Spinal cord (tissue), 10 donors: ENCODE measurements around the gene ARHGDIG. TPM values are rescaled to one million over a fixed set of nuclear protein-coding genes. Genes with fewer than 3 reads are reported as not detected.
"Not testable (repeated sequence)": the region's sequence is repeated elsewhere in the genome, so short reads cannot be mapped to it uniquely, and the experiment has no call there.

Experiments used
- DNase-seq, 6 donors: peaks; one replicate each; pipeline versions ENCODE4 v3.0.0 to v3.0.0-alpha.2; 2013 to 2015; ENCODE audit warnings: low spot score in 6 of 6, low read depth in 4 of 6
- H3K27ac ChIP-seq: one replicate; pipeline ENCODE4 v1.5.1; 2013; ENCODE audit warnings: low read depth, low read length, control low read depth
- H3K27me3 ChIP-seq: one replicate; pipeline ENCODE4 v1.6.1; 2013; ENCODE audit warnings: low read length; ENCODE audit not compliant: control insufficient read depth, insufficient read depth
- H3K36me3 ChIP-seq: one replicate; pipeline ENCODE4 v1.6.1; 2013; ENCODE audit warnings: low read length; ENCODE audit not compliant: control insufficient read depth, insufficient read depth
- H3K4me1 ChIP-seq: one replicate; pipeline ENCODE4 v1.6.1; 2013; ENCODE audit warnings: low read length; ENCODE audit not compliant: control insufficient read depth, insufficient read depth
- H3K4me3 ChIP-seq: one replicate; pipeline ENCODE4 v1.5.1; 2013; ENCODE audit warnings: low read depth, low read length, control low read depth
- H3K9me3 ChIP-seq: one replicate; pipeline ENCODE4 v1.6.1; 2013; ENCODE audit warnings: low read length; ENCODE audit not compliant: control insufficient read depth, insufficient read depth
- WGBS: methylation state at CpG from one replicate; pipeline ENCODE4 v1.1.5; 2013; ENCODE audit warnings: missing lambda C conversion rate; ENCODE audit not compliant: insufficient coverage; 5-methylcytosine and 5-hydroxymethylcytosine counted together
- polyA plus RNA-seq, 2 donors: library from polyadenylated mRNA; unstranded; fragments of 120-200 nt; gene quantifications; one replicate each; pipeline ENCODE4 v1.2.1, GENCODE V29; 2013; ENCODE audit not compliant: insufficient read length in 2 of 2
- total RNA-seq, 2 donors: library from RNA; depleted of rRNA in 1 of 2; stranded (reverse); fragments of 120-200 nt in 1 of 2; fragments of >200 nt in 1 of 2; gene quantifications; one replicate each; pipeline versions ENCODE4 v1.2.3 to v1.2.4, GENCODE V29; 2013 to 2014
- donor health status: healthy.

Gene ARHGDIG
- total and polyA plus RNA-seq, 4 donors = 24.9 to 120 (median 78.4) TPM

DNA sequence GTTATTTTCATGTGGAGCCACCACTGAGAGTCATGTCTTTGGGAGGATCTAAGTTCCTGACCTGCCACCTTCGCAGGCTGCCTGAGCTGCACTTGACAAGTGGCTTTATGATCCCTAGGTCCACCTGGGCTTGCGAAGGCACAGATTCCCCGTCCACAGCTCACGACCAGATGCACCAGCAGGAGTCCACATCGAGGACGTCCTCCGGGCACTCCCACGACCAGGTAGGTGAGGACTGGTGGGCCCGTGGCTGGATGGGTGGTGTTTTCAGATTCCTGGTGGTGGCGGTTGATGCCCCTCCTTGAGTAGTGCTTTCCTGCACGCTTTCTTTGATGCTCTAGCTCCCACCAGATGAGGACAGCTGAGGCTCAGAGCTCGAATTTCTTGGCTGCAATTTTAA, 31.0 kb upstream of the ARHGDIG start:
- Histone ChIP-seq H3K9me3 (no peaks in the 10 kb centered on the region), H3K27ac (no peak overlapping the region), H3K4me3 (no peak overlapping the region), H3K27me3 (no peaks in the 10 kb centered on the region), H3K36me3 (peaks cover 48% of the 10 kb centered on the region), H3K4me1 (no peaks in the 10 kb centered on the region)
- no peak for DNase-seq
- 92% methylated on average over 10 of the region's 12 CpGs for WGBS

DNA sequence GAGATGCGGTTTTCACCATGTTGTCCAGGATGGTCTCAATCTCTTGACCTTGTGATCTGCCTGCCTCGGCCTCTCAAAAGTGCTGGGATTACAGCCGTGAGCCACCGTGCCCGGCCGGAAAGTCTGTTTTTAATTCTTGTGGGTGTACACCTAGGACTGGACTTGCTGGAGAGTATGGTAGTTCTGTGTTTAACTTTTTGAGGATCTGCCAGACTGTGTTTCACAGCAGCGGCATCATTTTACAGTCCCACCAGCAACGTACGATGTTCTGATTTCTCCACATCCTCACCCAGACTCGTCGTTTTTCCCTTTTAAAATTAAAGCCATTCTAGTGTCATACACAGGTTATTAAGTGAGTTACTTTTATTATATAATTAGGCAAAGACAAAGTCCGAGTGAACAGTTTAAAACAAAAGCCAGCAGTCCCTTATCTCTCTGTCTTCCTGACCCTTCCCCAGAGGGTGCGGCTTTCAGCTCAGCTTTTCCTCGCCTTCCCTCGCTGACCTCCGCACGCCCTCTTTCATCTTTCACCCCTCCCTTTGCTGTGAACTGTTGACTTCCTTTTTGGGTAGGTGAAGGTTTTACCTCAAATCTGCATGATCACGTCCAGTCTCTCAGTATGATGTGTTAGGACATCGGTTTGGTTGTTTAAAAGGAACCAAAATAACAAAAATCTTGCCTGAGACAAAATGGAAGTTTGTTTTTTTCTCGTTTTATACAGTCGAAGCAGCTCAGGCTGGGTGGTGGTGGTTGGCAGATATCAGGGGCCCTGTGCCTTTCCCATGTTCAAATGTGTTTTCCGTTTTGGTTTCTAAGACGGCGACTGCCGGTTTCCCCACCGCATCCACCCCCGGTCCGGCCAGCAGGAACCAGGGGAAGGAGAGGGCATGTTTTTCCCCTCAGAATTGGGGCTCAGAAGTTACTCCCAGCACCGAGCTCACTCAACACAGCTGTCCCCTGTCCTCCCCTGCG, 27.7 kb upstream of the ARHGDIG start:
- Histone ChIP-seq H3K9me3 (no peaks in the 10 kb centered on the region), H3K4me3 (no peak overlapping the region), H3K27ac (no peak overlapping the region), H3K36me3 (peaks cover 65% of the 10 kb centered on the region), H3K27me3 (no peaks in the 10 kb centered on the region), H3K4me1 (no peaks in the 10 kb centered on the region)
- WGBS = 94% methylated on average over 15 of the region's 30 CpGs
- no peak for DNase-seq

DNA sequence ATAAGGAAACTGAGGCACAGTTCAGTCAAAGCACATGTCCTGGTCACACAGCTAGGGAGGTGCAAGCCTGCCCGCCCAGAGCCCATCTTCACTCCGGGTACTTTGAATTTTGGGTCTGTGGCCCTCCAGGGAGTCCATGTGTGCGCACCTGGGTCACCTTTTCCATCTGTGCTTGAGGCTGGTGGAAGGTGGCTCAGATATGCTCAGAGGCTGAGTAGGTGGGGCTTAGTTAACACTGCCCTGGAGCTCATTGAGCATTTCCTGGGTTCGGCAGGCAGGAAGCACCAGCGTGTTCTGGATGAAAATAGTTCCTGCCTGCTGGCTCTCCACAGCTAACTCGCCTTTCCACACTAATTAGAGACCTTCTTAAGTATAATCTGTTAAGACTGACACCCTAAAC, 26.6 kb upstream of the ARHGDIG start:
- no peaks in the 10 kb centered on the region for H3K27me3 ChIP-seq
- H3K4me1 ChIP-seq = no peaks in the 10 kb centered on the region
- H3K4me3 ChIP-seq = no peak overlapping the region
- no peak overlapping the region for H3K27ac ChIP-seq
- 84% methylated on average over 5 of the region's 6 CpGs for WGBS
- no peak for DNase-seq
- no peaks in the 10 kb centered on the region for H3K9me3 ChIP-seq
- H3K36me3 ChIP-seq = peaks cover 71% of the 10 kb centered on the region

DNA sequence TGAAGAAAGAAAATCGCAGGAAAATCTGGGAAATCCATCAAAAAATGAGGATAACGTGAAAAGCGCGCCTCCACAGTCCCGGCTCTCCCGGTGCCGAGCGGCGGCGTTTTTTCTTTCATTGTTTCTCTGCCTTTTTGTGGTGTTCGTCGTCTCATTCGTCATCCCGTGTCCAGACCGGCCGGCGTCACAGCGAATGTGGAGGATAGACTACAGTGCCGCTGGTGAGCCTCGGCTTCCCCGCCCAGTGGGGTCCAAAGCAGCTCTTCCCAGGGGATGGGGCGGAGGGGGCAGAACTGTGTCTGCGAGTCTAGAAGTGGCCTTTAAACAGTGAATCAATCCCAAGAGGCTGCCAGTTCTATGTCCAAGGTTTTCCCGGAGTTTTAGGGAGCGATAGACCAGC, 25.9 kb upstream of the ARHGDIG start:
- no peak for DNase-seq
- Histone ChIP-seq H3K4me3 (no peak overlapping the region), H3K9me3 (no peaks in the 10 kb centered on the region), H3K27ac (no peak overlapping the region), H3K36me3 (peaks cover 71% of the 10 kb centered on the region), H3K4me1 (no peaks in the 10 kb centered on the region), H3K27me3 (no peaks in the 10 kb centered on the region)
- 57% methylated on average over 25 of the region's 25 CpGs for WGBS

DNA sequence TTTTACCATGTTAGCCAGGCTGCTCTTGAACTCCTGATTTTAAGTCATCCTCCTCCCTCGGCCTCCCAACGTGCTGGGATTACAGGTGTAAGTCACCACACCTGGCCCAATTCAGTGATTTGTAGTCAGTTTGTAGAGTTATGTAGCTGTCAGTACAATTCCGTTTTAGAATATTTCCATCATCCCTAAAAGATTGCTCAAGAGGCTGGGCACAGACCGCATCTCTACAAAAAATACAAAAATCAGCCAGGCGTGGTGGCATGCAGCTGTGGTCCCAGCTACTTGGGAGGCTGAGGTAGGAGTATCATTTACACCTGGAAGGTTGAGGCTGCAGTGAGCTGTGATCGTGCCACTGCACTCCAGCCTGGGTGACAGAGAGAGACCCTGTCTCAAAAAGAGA, 25.2 kb upstream of the ARHGDIG start:
- 100% methylated on average over 2 of the region's 6 CpGs for WGBS
- Histone ChIP-seq H3K9me3 (no peaks in the 10 kb centered on the region), H3K27me3 (no peaks in the 10 kb centered on the region), H3K4me1 (no peaks in the 10 kb centered on the region), H3K27ac (no peak overlapping the region), H3K36me3 (peaks cover 72% of the 10 kb centered on the region), H3K4me3 (no peak overlapping the region)
- DNase-seq = no peak

DNA sequence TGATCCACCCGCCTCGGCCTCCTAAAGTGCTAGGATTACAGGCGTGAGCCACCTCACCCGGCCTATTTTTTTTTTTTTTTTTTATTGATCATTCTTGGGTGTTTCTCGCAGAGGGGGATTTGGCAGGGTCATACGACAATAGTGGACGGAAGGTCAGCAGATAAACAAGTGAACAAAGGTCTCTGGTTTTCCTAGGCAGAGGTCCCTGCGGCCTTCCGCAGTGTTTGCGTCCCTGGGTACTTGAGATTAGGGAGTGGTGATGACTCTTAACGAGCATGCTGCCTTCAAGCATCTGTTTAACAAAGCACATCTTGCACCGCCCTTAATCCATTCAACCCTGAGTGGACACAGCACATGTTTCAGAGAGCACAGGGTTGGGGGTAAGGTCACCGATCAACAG, 22.3 kb upstream of the ARHGDIG start:
- not testable (repeated sequence) for H3K27me3 ChIP-seq, H3K27ac ChIP-seq, H3K4me1 ChIP-seq, H3K9me3 ChIP-seq, H3K4me3 ChIP-seq, DNase-seq
- no CpG with 5 or more reads among the region's 13 CpGs for WGBS
- H3K36me3 ChIP-seq = peaks cover 85% of the 10 kb centered on the region

DNA sequence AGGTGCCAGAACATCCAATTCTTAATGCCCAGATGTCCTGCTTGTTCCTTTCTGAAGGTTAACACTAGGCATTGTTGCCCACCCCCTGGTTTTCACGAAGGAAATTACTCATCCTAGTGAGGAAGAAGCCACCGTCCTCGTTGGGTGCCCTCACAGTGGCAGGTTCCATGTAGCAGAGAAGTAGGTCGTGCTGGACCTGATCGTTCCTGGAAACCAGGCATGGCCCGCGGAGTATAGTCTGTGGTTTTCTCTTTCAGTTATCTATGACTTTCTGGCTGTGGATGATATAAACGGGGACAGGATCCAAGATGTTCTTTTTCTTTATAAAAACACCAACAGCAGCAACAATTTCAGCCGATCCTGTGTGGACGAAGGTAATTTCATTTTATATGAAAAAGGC, 21.2 kb upstream of the ARHGDIG start:
- Histone ChIP-seq H3K36me3 (peaks cover 85% of the 10 kb centered on the region), H3K9me3 (no peaks in the 10 kb centered on the region), H3K4me1 (no peaks in the 10 kb centered on the region), H3K4me3 (no peak overlapping the region), H3K27me3 (no peaks in the 10 kb centered on the region), H3K27ac (no peak overlapping the region)
- no peak for DNase-seq
- WGBS = 86% methylated on average over 6 of the region's 10 CpGs

DNA sequence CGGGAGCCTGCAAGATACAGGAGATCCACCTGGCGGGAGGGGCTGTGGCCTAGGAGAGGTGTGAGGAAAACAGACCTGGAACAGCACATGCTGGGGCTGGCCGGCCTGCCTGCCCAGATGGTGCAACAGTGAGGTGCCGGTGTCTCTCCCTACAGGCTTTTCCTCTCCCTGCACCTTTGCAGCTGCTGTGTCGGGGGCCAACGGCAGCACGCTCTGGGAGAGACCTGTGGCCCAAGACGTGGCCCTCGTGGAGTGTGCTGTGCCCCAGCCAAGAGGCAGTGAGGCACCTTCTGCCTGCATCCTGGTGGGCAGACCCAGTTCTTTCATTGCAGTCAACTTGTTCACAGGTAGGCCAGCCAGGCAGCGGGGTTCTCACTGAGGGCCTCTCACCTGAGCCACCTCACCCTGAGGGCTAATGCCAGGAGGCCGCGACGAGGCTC, 20.6 kb upstream of the ARHGDIG start:
- Histone ChIP-seq H3K27me3 (no peaks in the 10 kb centered on the region), H3K4me3 (no peak overlapping the region), H3K9me3 (no peaks in the 10 kb centered on the region), H3K27ac (no peak overlapping the region), H3K4me1 (no peaks in the 10 kb centered on the region), H3K36me3 (peaks cover 85% of the 10 kb centered on the region)
- DNase-seq = no peak
- 88% methylated on average over 13 of the region's 13 CpGs for WGBS

DNA sequence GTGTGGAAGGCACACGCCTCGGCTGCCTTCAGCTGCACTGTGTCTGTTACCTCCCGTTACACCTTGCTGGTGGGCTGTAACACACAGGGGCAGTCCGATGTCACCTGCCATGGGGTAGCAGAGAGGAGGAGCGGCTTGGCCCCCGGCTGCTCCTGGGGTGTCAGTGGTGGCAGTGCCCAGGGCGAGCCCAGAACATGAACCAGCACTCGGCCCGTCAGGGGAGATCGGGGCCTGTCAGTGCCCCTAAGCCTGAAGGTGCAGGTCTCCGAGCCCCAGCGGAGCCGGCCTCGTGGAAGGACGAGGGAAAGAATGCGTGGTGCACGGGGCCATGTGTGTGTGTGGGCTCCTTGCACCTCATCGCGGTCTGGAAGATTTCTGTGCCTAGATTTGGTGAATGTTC, 20.1 kb upstream of the ARHGDIG start:
- 98% methylated on average over 16 of the region's 19 CpGs for WGBS

More for the DNA sequence above, 20.1 kb upstream of the ARHGDIG start:
- H3K36me3 ChIP-seq = peaks cover 85% of the 10 kb centered on the region
- no peak overlapping the region for H3K4me3 ChIP-seq
- H3K27me3 ChIP-seq = no peaks in the 10 kb centered on the region
- H3K9me3 ChIP-seq = no peaks in the 10 kb centered on the region
- no peak for DNase-seq
- H3K27ac ChIP-seq = no peak overlapping the region
- H3K4me1 ChIP-seq = no peaks in the 10 kb centered on the region
